GM19351 (cell line): ENCODE measurements around the gene HOXC10.
A peak's percentile ranks its signal among the peaks of the same experiment; 100 is the strongest.

ENCODE experiments used
- ATAC-seq: cut with Tn5 transposase; IDR thresholded peaks from one replicate; pipeline ENCODE4 v1.9.1; 2021; ENCODE audit warnings: mild to moderate bottlenecking, moderate library complexity; ENCODE audit not compliant: unreplicated experiment

Gene HOXC10

DNA sequence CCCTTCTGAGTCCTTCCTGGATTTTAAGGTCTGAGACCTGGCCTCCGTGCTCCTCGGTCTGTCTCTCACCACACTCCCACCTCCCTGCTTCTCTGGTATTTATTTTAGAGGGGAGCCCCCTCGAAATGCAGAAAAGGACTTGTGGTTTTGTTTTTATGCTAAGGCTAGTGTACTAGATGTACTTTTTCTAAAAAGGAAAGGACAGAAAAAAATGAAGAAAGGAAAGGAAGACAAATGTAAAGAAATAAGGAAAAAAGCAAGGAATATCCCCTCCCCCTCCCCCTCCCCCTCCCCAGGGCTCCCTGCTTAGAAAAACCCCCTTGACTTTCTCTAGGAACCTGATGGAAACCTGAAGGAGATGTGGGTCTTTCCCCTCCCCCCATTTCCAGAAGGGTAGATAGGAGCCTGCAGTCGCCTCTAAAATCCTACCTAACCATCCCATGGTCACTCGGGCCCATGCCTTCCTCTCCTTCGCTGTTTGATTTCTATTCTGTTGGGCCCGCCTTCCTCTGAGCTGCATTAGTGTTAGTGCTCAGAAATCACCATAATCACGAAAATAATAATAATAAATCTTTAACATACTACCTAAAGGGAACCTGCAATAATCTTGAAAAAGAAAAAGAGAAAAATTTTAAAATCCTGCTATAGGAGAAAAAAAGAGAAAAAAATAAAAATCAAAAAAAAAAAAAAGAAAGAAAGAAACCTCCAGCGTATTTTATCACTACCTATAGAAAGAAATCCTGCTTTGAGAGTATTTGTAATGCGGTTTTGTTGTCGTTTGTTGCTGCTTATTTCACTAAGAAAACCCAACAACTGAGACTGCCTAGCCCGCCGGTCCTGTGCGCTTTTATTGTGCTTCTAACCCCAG is 27.0 kb downstream of the HOXC10 start:
- ATAC-seq: no peak

DNA sequence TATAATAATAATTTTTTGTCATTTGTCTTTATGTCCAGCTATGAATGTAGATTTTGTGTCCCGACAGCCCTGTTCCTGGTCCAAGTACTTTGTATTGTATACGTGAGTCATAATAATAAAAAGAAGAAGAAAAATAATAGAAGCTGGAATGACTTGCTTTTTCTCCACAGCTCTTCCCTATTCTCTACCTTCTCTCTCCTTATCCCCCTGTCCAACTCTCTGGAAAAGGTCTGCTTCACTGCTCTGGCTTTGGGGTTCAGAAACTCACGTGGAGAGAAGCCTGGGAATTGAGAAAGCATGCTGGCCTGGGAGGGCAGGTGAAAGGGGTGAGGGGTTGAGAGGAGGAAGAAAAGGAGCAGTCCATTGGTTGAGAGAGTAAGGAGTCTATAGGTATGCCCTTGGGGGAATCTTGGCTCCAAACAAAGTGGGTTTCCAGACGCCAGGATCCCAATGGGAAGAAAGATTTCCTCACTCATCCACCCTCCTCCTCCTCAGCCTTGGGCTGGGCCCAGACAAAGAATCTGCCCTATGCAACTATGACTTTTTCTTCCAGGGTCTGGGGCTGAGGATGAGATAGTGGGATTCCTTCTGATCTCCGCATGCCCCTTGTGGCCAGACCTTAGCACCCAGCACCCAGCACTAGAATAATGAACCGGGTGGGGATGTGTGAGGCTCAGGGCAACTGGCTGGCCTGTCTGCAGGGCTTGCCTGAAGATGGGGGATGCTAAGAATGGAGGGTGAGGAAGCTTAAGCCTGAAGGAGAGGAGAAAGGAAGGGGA is 27.9 kb downstream of the HOXC10 start:
- no peak for ATAC-seq

DNA sequence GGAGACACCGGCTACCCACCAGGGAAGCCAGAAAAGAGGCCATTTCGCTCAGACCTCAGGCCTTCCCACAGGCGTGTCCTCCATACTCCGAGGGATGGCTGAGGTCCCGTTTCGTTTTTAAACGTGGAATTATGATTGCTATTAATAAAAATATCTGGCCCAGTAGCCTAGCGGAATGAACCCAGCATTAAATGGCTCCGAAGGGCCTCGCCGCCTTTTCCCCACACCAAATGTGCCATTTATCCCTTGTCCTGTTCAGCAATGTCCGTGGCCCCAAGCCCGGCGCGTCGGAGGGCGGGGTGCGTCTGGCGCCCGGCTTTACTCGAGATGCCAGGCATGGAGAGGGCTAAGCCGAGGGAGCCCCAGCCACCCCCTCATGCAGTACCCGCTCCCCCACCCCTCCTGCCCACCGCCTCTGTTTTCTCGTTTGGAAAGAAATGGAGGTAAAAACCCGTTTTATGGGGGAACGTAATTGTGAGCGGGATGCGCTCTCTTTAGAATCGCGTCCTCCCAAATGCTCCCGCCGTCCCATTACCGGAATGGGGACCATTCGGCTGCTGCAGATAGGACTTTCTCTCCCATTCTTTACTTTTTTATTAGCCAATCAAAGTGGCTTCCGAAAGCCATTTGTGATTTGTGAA is 29.6 kb downstream of the HOXC10 start:
- no peak for ATAC-seq

DNA sequence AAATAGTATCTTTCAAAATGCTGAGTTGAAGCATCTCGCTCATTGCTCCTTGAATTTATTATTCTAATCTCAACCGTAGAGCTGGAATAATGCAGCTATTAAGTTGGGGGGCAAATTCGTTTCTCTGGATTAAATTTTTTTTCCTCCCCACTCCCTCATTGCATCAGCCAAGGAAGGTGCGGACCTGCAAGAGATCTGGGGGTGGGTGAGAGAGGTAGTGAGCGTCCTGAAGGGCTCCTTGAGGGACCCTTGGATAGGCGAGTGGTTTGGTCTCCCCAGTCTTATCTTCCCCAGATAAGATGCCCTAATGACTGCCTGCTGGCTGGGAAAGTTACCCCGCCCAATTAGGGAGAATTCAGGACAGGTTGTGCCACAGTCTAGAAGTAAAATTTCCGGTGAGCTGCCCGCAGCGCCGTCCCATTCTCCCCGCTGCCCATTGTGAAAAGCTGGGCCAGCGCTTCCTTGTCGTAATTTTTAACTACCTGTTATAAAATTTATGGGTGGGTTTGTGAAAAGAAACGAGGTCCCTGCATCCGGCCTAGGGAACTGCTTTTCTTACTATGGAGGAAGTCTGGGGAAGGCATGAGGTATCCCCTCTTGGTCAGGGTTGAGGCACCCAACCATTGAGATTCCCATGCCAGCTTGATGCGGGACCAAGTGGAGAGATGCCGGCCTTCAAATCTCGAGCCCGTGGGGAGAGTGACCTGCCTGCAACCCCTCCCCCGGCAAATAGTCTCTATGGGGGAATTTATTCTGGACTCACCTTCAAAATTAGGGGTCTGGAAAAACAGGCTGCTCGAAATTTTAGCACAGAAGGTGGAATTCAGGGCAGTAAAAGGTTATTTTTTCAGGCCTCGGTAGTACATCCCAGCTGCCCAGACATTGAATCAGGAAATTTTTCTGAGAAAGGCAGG is 30.3 kb downstream of the HOXC10 start:
- ATAC-seq: no peak

DNA sequence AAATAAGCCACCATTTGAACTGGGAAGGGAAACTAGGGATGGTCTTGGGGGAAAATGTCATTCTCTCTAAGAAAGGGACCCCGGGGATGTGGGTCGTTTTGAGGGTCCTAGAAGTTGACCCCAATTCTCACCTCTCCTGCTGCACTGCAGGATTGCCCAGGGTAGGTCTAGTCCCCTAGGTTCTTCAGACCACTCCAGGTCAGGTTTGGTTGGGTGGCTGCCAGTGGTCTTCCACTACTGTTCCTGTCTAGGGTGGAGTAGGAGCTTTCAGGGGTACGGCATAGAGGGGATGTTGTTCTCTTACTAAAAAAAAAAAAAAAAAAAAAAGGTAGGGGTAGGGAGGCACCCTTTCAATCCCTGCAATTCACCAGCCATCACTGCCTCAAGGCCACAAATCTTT is 31.1 kb downstream of the HOXC10 start:
- ATAC-seq: no peak

DNA sequence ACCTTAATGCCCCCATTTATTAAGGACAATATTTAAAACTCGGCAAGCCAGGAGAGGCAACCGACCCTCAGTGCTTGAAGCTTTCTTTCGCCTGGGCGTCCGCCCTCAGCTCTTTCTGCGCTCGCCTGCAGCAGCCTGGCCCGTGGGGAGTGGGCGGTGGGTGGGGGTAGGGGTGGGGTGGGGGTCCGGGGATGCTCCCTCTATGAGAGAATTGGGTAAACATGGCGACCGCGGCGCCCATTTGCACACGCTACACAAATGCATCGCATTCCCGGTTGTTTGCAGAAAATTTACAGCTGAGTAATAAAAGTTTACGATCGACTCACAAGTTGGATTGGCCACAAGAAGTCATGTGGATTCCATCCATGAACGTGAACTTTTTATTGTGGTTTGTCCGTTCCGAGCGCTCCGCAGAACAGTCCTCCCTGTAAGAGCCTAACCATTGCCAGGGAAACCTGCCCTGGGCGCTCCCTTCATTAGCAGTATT is 31.6 kb downstream of the HOXC10 start:
- ATAC-seq: no peak

DNA sequence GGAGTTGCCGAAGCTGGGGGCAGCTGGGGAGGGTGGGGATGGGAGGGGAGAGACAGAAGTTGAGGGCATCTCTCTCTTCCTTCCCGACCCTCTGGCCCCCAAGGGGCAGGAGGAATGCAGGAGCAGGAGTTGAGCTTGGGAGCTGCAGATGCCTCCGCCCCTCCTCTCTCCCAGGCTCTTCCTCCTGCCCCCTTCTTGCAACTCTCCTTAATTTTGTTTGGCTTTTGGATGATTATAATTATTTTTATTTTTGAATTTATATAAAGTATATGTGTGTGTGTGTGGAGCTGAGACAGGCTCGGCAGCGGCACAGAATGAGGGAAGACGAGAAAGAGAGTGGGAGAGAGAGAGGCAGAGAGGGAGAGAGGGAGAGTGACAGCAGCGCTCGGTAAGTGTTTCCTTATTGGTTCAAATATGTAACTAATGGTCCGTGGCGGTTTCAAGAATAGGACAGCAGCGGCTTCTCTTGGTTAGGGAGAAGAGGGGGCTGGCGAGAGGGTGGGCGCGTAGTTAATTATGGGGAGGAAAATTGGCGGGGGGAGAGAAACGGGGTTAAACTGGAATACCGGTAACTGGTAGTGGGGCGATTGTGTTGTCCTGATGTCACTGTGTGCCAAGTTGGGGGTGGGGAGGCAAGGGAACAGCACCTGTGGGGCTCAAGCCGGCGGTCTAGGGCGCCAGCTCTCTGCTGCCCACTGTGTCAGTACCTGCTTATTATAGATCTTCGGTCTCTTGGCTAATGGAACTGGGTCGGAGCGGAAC is 32.3 kb downstream of the HOXC10 start:
- peak; percentile 29 for ATAC-seq

DNA sequence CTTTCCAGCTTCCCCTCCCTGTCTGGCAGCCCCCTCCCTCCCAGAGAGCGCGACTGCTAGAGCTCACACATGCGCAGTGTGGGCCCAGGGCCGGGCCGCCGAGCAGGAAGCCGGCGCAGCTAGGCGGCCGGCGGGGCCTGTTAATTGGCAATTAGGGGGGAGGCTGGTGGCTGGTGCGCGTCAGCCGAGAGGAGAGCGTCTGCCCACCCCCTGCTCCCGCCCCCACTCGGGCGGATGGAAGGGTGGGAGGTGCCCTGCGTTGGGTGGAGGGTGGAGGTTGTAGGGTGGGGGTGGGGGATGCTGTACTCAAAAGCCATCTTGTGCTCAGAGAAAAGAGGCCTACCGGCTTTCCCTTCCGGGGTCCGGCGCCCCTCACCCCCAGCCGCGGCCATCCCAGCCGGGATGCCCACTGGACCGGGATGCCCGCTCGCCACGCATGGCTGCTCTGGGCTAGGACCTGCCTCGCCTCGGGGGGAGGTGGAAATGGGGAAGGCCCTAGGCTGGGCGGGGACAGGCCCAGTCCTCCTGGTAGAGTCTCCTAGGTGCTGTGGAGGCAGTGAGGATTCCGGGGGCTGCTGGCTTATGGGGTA is 33.0 kb downstream of the HOXC10 start:
- ATAC-seq: peak; percentile 80

DNA sequence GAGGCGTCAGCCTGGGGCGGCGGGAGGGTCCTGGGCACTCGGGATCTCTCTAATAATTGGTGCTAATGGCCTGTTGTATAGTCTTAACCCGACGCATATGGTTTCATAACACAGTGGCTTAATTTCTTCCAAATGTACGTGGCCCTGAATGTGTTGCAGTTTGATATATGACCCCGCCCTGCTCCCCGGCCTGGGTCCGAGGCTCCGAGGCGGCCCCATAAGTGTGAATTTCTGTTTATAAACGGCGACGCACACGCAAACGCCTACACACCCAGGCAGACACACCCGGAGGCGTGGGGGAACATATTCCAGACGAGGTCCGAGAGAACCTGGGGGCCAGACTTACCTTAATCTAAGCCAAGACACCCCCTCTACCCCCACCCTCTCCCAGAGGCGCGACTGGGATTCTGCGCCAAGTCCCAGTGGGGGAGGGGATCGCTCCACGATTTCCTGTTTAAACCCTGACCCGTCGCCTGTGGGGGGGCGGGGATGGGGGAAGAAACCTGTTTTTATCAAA is 33.6 kb downstream of the HOXC10 start:
- no peak for ATAC-seq

DNA sequence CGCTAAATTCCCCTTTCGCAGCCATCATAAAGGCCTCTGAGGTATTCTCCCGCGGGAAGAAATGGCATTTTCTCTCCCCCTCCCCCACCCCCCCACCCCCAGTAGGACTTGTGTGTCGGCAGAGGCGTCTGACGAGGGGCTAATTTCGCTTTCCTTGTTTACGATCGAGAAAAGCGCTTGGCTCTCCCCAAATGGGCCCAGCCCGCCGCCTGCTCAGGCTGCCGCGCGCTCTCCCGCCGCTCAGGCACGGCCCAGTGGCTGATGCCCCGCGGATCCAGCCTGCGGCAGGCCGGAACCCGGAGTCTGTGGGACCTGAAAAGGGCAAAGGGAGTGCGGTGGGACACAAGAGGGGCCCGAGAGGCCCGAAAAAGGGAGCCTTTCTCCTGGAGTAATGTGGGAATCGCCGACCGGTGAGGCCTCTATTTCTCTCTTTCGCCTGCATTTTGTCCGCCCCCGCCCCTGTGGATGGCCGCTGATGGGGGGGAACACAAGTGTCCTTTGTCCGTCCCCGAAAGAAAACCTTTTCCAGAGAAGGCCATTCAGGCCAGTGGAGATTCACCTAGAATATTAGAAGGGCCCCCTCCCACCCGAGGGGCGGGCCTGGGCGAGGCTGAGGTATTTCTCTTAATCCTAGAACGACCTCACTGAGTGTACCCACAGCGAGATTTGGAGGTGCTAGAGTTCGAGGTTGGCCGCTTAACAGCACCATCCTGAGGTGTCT is 34.3 kb downstream of the HOXC10 start:
- no peak for ATAC-seq

DNA sequence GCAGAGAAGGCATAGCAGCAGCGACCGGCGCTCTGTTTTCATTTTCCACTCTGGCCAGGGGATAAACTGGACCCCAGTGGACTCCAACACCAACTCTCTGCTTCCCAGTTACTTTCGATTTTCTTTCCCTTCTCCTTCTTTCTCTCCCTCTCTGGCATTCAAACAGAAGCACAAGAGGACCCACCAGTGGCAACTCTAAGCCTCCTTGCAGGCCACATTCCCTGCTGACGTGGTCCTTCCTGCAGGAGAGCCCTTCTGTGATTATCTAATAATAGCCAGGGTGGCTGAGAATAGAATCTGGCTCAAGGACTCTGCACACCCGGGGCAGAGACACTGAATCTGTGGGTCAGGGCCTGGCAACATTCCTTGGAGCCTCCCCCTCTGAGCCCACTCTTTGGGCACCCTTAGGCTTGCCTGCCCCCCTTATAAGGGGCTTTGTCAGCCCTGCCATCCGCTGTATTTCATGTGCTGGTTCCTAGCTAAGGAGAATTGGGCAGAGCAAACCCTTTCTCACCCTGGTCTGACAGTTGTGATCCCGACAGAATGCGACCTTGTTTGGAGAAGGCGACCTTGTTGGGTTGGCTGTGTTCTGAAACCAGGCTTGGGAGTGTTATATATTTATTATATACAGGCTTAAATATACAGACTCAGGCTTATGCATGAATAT is 35.1 kb downstream of the HOXC10 start:
- no peak for ATAC-seq

DNA sequence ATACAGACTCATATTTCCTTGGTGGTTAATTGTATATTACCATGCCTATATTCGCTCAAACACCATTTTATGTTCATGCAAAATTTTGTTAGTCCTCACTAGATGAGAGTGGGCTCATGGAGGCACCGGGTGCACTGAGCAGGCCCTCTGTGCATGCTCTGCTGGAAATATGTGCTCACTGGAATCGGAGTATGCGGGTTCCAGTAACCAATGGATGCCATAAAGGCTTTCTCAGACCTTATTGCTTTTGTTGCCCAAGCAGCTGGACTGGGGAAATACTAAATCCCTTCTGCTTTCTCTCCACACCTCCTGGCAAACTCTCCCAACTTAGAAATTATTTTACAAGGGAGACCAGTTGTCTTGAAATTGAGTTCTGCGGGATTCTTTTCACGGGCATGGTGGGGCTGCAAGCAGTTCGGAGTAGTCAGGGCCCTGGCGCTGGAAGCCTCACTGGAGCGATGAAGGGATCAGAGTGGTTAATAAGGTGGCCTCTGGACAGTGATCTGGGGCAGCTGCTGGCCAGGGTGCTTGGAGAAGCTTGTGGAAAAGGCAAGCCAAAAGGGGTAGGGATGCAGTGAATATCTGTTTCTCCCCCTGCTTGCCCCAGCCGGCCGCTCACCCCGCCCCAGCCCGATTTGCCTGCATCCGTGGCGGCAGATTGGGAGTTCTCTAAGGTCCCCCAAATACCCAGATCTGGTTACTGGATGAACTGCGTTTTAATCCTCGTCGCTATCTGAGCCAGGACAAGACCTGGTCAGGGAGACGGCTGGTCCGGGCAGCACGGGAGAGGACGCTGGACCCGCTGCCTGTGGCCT is 35.9 kb downstream of the HOXC10 start:
- no peak for ATAC-seq

DNA sequence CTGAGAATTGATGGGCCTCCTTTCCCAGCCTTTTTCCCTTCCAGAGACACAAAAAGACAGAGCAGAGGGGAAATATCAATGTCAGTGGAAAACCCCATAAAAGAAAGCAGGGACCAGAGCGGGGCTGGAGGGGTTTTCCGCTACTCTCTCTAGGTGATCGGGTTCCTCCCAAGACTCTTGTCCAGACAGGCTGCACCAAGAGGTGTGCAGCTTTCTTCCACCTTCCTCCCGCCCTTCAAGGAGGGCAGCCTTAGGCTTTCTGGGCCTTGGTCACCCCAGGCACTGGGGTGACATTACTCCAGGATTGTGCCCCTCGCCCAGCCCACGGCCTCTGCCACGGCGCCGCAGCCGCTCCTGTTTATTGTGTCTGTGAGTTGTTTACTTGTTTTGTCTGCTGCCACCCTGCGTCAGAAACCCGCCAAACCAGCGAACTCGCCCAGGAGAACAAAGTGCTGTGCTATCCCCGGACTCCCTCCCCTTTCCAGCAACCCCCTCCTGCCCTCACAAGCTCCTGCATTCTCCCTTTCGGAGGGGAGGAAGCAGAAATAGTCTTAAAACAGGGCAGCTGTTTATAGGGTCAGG is 36.6 kb downstream of the HOXC10 start:
- no peak for ATAC-seq

DNA sequence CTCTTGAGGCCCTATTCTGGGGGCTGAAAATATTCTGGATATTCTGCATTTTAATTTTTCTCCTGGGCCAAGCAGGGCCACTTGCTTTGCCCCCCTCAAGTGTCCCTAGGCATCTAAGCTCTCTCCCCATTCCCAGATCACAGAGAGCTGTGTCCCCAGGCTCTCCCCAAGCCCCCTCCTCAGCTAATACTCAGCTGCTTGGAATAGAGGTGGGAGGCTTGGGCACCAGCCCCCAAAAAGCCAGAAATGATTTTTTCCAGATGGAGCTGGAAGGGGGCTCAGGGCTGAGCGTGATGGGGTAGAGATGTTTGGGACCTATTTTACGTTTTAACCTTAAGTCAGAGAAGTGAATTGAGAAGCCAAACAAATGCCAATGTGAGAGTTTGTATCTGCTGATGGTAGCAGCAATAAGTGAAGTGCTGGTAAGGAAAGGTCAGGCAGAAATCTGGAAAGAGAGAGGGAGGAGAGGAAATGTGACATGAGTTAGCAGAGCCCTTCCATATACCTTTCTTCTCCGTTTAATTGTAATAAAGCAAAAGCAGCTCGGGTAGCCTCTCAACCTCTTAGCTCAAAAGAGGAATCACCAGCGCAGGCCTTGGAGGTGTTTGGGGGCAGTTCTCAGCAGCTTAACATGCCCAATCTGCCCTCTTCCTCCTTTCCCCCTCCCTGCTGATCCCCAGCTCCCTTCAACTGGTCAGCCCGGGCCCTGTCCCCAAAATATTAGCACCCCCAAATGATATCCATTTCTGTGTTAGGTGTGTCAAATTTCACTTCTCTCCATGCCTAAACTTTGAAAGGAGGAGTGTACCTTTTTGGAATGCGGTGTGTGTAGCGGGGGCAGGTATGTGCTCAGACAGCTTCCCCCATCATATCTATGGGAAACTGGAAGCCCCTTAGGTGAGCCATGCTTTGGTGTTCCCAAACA is 38.3 kb downstream of the HOXC10 start:
- ATAC-seq: no peak

DNA sequence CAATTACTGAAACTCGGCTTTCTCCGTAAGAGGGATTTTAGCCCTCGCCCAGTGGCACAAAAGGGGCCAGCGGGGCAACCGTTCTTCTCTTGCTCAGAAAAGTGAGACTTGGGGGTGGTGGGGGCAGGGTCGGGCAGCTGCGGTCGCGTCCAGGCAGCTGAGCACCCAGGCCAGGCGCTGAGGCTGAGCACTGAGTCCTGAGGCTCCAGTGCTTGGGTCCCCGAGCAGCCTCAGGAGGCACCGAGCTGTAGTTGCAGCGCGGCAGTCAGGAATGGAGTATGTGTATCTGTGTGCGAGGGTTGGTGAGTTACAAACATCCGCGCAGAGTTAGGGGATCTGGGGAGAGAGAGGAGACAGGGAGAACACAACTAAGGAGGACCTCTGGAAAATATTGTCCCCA is 39.2 kb downstream of the HOXC10 start:
- ATAC-seq: no peak
